GM12873 (cell line): ENCODE measurements around the gene CGB8.

Experiments
- TF ChIP-seq, protein P1 (sequence below): IDR thresholded peaks from 2 replicates; pipeline ENCODE4 v1.5.1; 2012; ENCODE audit warnings: low read depth, mild to moderate bottlenecking, moderate library complexity, low read length, control low read depth; ENCODE audit not compliant: insufficient read depth; ENCODE audit errors: missing control alignments

The CGB8 gene

DNA sequence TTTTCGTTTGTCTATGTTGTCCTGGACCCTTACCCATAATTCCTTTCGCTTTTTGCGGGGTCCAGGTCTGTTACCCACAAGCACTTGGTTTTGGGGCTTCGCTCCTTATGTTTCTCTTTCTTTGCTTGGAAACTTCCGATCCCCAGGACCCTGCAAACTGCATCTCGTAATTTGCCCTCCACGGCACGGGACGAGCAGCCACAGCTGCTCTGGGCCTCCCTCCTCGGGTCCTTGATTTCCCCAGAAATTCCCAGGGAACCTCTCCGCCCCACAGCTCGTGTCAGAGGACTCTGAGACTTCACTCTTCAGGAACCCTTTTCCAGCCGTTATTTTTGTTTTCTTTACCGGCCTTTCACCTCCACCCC is 36.9 kb upstream of the CGB8 start:
- TF ChIP-seq, protein P1, sequence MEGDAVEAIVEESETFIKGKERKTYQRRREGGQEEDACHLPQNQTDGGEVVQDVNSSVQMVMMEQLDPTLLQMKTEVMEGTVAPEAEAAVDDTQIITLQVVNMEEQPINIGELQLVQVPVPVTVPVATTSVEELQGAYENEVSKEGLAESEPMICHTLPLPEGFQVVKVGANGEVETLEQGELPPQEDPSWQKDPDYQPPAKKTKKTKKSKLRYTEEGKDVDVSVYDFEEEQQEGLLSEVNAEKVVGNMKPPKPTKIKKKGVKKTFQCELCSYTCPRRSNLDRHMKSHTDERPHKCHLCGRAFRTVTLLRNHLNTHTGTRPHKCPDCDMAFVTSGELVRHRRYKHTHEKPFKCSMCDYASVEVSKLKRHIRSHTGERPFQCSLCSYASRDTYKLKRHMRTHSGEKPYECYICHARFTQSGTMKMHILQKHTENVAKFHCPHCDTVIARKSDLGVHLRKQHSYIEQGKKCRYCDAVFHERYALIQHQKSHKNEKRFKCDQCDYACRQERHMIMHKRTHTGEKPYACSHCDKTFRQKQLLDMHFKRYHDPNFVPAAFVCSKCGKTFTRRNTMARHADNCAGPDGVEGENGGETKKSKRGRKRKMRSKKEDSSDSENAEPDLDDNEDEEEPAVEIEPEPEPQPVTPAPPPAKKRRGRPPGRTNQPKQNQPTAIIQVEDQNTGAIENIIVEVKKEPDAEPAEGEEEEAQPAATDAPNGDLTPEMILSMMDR: no peak

DNA sequence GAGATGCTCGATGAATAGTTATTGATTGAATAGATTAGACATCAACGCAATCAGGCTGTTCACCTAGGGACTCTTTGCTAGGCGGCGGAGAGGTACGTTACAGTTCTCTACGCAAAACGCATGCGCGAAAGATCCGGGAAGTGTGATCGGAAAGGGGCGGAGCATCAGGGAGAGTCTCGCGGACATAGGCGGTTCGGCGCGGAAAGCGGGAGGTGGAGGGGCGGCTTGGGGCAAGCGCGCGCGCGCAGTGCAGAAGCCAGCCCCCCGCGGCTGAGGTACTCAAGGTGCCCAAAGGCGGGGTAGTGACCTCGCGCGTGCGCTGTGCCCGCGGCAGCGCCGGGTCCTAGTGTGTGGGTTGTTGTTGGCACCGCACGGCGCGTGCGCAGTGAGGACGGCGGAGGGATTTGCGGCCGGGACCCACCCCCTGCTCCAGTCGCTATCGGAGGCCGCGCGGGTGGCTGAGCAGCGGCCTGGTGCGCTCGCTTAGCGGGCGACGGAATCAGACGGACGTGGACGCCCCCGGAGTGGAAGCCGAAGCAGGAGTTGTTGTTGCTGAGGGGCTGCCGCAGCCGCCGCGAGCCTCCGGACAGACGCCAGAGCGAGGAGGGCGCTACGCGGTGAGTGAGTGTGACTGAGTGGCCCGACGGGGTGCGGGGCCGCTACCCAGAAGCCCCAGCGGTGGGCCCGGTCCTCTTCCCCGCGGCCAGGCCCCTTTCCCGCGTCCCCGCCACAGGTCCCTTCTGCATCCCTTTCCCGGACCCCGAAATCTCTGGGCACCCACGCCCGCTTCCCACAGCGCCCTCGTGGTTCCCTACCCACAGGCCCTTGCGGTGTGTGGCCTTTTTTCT is 36.3 kb upstream of the CGB8 start, which contains the start of gene SNRNP70:
SNRNP70 (plus strand) TSS at position 432 of the 848 bp plus-strand sequence. CDS start 964 bp downstream, outside the sequence.
- TF ChIP-seq, protein P1: no peak

DNA sequence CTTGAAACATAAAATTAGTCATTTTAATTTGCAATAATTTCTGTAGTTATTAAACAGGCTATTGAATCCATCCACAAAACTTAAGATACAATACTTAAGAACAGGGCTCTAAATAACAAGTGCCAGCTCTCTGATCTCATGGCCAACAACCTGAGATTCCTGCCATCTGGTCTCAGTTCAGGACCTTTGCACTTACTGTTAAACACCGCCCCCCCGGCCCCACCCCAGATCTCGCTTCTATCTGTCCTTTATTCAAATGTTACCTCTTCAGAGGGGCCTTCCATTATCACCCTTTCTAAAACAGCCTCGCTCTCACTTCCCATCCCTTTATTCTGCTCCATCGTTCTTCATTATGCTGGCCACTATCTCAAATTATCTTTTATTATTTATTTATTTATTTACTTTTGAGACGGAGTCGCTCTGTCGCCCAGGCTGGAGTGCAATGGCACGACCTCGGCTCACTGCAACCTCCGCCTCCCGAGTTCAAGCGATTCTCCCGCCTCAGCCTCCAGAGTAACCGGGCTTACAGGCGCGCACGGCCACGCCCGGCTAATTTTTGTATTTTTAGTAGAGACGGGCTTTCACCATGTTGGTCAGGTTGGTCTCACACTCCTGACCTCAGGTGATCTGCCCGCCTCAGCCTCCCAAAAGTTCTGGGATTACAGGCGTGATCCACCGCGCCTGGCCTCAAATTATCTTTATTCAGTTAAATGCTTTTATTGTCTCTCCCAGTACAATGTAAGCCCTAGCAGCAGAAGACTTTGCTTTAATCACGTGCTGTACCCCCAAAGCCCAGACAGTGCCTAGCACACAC is 35.5 kb upstream of the CGB8 start:
- TF ChIP-seq, protein P1: no peak

DNA sequence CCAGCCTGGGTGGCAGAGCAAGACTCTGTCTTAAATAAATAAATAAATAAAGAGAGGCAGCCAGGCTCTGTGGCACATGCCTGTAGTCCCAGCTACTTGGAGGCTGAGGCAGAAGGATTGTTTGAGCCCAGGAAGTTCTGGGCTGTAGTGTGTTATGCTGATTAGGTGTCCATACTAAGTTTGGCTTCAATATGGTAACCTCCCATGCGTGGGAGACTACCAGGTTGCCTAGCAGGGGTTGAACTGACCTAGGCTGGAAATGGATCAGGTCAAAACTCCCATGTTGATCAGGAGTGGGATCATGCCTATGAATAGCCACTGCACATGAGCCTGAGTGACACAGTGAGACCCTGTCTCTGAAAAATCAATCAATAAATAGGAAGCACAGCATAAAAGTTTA is 32.4 kb upstream of the CGB8 start:
- TF ChIP-seq, protein P1: no peak

DNA sequence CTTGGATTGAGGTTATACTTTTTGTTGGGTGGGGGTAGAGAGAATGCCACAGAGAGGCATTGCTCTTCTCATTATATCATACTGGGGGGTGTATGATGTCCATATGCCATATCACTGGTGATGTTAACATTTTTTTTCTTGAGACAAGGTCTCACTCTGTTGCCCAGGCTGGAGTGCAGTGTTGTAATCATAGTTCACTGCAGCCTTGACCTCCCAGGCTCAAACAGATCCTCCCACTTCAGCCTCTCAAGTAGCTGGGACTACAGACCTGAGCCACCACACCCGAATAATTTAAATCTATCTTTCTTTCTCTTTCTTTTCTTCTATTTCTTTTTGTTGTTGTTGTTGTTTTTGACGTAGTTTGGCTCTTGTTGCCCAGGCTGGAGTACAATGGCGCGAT is 31.5 kb upstream of the CGB8 start:
- TF ChIP-seq, protein P1: no peak

DNA sequence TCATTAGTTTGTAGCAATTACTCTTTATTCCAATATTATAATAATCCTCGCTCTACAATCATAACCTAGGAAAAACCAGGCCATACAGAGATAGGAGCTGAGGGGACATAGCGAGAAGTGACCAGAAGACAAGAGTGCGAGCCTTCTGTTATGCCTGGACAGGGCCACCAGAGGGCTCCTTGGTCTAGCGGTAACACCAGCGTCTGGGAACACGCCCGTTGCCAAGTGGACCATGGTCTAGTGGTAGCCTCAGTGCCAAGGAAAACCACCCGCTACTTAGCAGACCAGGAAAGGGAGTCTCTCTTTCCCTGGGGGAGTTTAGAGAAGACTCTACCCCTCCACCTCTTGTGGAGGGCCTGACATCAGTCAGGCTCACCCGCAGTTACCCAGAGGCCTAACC is 26.0 kb upstream of the CGB8 start:
- TF ChIP-seq, protein P1: peak; percentile 61
